ENCODE data around the gene PHF21A.
"Not testable (repeated sequence)": the region's sequence is repeated elsewhere in the genome, so short reads cannot be mapped to it uniquely, and the experiment has no call there.

Gene PHF21A

GRCh38 chr11:45905095-45905494 is 216.2 kb downstream of the PHF21A start:
- Histone ChIP-seq H3K9ac (no peak overlapping the region), H3K27ac (no peak overlapping the region), H3K27me3 (peaks cover 14 to 19% (median 17%) of the 10 kb centered on the region in 11 experiments), H4K20me1 (peaks cover 0 to 81% (median 39%) of the 10 kb centered on the region in 11 experiments; a peak in 16 of 22 replicates), H3K4me1 (peaks cover 7 to 22% (median 14%) of the 10 kb centered on the region in 10 experiments; a peak in 17 of 20 replicates), H3K4me2 (no peak overlapping the region), H3K4me3 (no peak overlapping the region), H3K9me3 (replicated peaks in 1 of 11) (no peaks in the 10 kb centered on the region), H3K36me3 (peaks cover 10 to 17% (median 12%) of the 10 kb centered on the region in 11 experiments; a peak in 21 of 22 replicates)
- no peak for TF ChIP-seq Cebpa-rat (IDR thresholded peaks at IDR 0.05)

GRCh38 chr11:45904309-45904915 is 216.8 kb downstream of the PHF21A start:
- Histone ChIP-seq H3K36me3 (peaks cover 3 to 10% (median 6%) of the 10 kb centered on the region in 11 experiments; a peak in 19 of 22 replicates), H3K4me3 (no peak overlapping the region), H3K4me2 (no peak overlapping the region), H3K9ac (no peak overlapping the region), H3K9me3 (replicated peaks in 1 of 11) (no peaks in the 10 kb centered on the region), H3K4me1 (peaks cover 8 to 24% (median 15%) of the 10 kb centered on the region in 10 experiments; a peak in 18 of 20 replicates), H3K27me3 (peaks cover 19 to 26% (median 22%) of the 10 kb centered on the region in 11 experiments), H3K27ac (no peak overlapping the region), H4K20me1 (peaks cover 0 to 74% (median 35%) of the 10 kb centered on the region in 11 experiments; a peak in 15 of 22 replicates)
- TF ChIP-seq Cebpa-rat (IDR thresholded peaks at IDR 0.05): no peak

GRCh38 chr11:45902452-45903380 is 218.5 kb downstream of the PHF21A start:
- Histone ChIP-seq H3K4me3 (no peak overlapping the region), H3K36me3 (no peaks in the 10 kb centered on the region), H3K9me3 (replicated peaks in 1 of 11) (no peaks in the 10 kb centered on the region), H3K27ac (no peak overlapping the region), H3K4me2 (no peak overlapping the region), H4K20me1 (peaks cover 0 to 74% (median 18%) of the 10 kb centered on the region in 11 experiments; a peak in 13 of 22 replicates), H3K4me1 (peaks cover 16 to 30% (median 23%) of the 10 kb centered on the region in 10 experiments; a peak in 18 of 20 replicates), H3K27me3 (peaks cover 25 to 43% (median 36%) of the 10 kb centered on the region in 11 experiments), H3K9ac (no peak overlapping the region)
- TF ChIP-seq Cebpa-rat (IDR thresholded peaks at IDR 0.05): no peak

GRCh38 chr11:45901626-45902025 is 219.6 kb downstream of the PHF21A start:
- H4K20me1 ChIP-seq: peaks cover 0 to 75% (median 16%) of the 10 kb centered on the region in 11 experiments; a peak in 12 of 22 replicates
- H3K4me1 ChIP-seq: peaks cover 16 to 30% (median 22%) of the 10 kb centered on the region in 10 experiments; a peak in 18 of 20 replicates
- H3K9ac ChIP-seq: no peak overlapping the region
- no peaks in the 10 kb centered on the region for H3K36me3 ChIP-seq
- H3K27ac ChIP-seq: no peak overlapping the region
- peaks cover 25 to 54% (median 40%) of the 10 kb centered on the region in 11 experiments for H3K27me3 ChIP-seq
- no peak for TF ChIP-seq Cebpa-rat (IDR thresholded peaks at IDR 0.05)
- no peaks in the 10 kb centered on the region for H3K9me3 ChIP-seq (replicated peaks in 1 of 11)
- no peak overlapping the region for H3K4me3 ChIP-seq
- no peak overlapping the region for H3K4me2 ChIP-seq

GRCh38 chr11:45900916-45901617 is 220.2 kb downstream of the PHF21A start:
- Histone ChIP-seq H4K20me1 (peaks cover 0 to 75% (median 16%) of the 10 kb centered on the region in 11 experiments; a peak in 12 of 22 replicates), H3K4me2 (peak overlapping the region in 10 of 11 experiments; percentile 79 to 92 (median 86); a peak in 15 of 22 replicates), H3K27me3 (peaks cover 25 to 55% (median 40%) of the 10 kb centered on the region in 11 experiments), H3K36me3 (no peaks in the 10 kb centered on the region), H3K27ac (no peak overlapping the region), H3K9ac (no peak overlapping the region), H3K4me3 (peak overlapping the region in 5 of 10 experiments; percentile 58 to 73 (median 62); a peak in 6 of 20 replicates), H3K4me1 (peaks cover 15 to 25% (median 18%) of the 10 kb centered on the region in 10 experiments; a peak in 18 of 20 replicates), H3K9me3 (replicated peaks in 1 of 11) (no peaks in the 10 kb centered on the region)
- TF ChIP-seq Cebpa-rat (IDR thresholded peaks at IDR 0.05): no peak

GRCh38 chr11:45900175-45900800 is 221.0 kb downstream of the PHF21A start:
- Histone ChIP-seq H3K4me3 (peak overlapping the region; percentile 49 to 73 (median 62)), H3K4me2 (peak overlapping the region; percentile 79 to 92 (median 86)), H3K9ac (peak overlapping the region in 7 of 11 experiments; percentile 67 to 81 (median 78); a peak in 11 of 22 replicates), H3K27me3 (peaks cover 25 to 55% (median 40%) of the 10 kb centered on the region in 11 experiments), H3K4me1 (peaks cover 14 to 24% (median 18%) of the 10 kb centered on the region in 10 experiments; a peak in 18 of 20 replicates), H4K20me1 (peaks cover 0 to 78% (median 16%) of the 10 kb centered on the region in 11 experiments; a peak in 12 of 22 replicates)
- H3K9me3 ChIP-seq (replicated peaks in 1 of 11); H3K27ac ChIP-seq; H3K36me3 ChIP-seq: not testable (repeated sequence)

- peak overlapping the region; percentile 49 to 73 (median 62) for H3K4me3 ChIP-seq
- H3K36me3 ChIP-seq: no peaks in the 10 kb centered on the region
- peak overlapping the region; percentile 79 to 92 (median 86) for H3K4me2 ChIP-seq
- H3K9me3 ChIP-seq (replicated peaks in 1 of 11): no peaks in the 10 kb centered on the region
- no peak for TF ChIP-seq Cebpa-rat (IDR thresholded peaks at IDR 0.05)
- H3K27ac ChIP-seq: peak overlapping the region in 9 of 11 experiments; percentile 45 to 77 (median 61); a peak in 15 of 22 replicates
- peaks cover 14 to 24% (median 18%) of the 10 kb centered on the region in 10 experiments; a peak in 18 of 20 replicates for H3K4me1 ChIP-seq
- H3K27me3 ChIP-seq: peaks cover 25 to 55% (median 40%) of the 10 kb centered on the region in 11 experiments
- peaks cover 0 to 79% (median 16%) of the 10 kb centered on the region in 11 experiments; a peak in 13 of 22 replicates for H4K20me1 ChIP-seq
- peak overlapping the region; percentile 59 to 81 (median 72); a peak in 18 of 22 replicates for H3K9ac ChIP-seq
Measured at GRCh38 chr11:45899448-45900174, 221.6 kb downstream of the PHF21A start.
